ENCODE results near the gene CFAP54. TPM values are rescaled to one million over a fixed set of nuclear protein-coding genes. Genes with fewer than 3 reads are reported as not detected.

CFAP54 gene
- total and polyA plus RNA-seq, 2 experiments from 2014 or later: 0.07 to 0.76 TPM

GRCh38 chr12:96864335-96864734 lies 375.0 kb downstream of the CFAP54 start:
- H3K4me3 Mint-ChIP-seq: no peak overlapping the region
- H3K4me3 ChIP-seq: no peak overlapping the region
- no peaks in the 10 kb centered on the region for H3K36me3 ChIP-seq (ENCODE audit: insufficient read depth)
- H3K4me1 Mint-ChIP-seq: peaks cover 8% of the 10 kb centered on the region; the same call in 2 of the 3 replicates
- no peaks in the 10 kb centered on the region for H3K27me3 ChIP-seq (ENCODE audit: insufficient read depth)
- no peaks in the 10 kb centered on the region for H3K27me3 Mint-ChIP-seq (ENCODE audit: insufficient read depth, low read depth, poor library complexity)
- no peaks in the 10 kb centered on the region for H4K20me1 ChIP-seq (replicated peaks; ENCODE audit: insufficient read depth)
- TF ChIP-seq ETS1 (IDR thresholded peaks at IDR 0.05) (no peak), EZH2 (IDR thresholded peaks at IDR 0.05; ENCODE audit: low read depth, unreplicated experiment) (no peak), CTCF (conservative IDR thresholded peaks at IDR 0.05; ENCODE audit: low read depth in 2 of 2) (no peak), ZNF331 (CRISPR knock-in tag; IDR thresholded peaks at IDR 0.05; ENCODE audit: low read depth) (no peak), ZNF114 (CRISPR knock-in tag; IDR thresholded peaks at IDR 0.05) (no peak), NANOG (IDR thresholded peaks at IDR 0.05; ENCODE audit: borderline replicate concordance) (no peak), REST (IDR thresholded peaks at IDR 0.05; ENCODE audit: unreplicated experiment) (no peak), JUNB (IDR thresholded peaks at IDR 0.05; ENCODE audit: unreplicated experiment) (no peak), ZNF462 (CRISPR knock-in tag; IDR thresholded peaks at IDR 0.05) (no peak), EZH2phosphoT487 (IDR thresholded peaks at IDR 0.05; ENCODE audit: unreplicated experiment) (no peak), STAT1 (IDR thresholded peaks at IDR 0.05; ENCODE audit: unreplicated experiment) (no peak), POLR2AphosphoS5 (IDR thresholded peaks at IDR 0.05; ENCODE audit: low read depth) (no peak), CREB1 (CRISPR knock-in tag; IDR thresholded peaks at IDR 0.05; ENCODE audit: low read depth) (no peak)
- H3K9me3 Mint-ChIP-seq: no peaks in the 10 kb centered on the region
- no peak for ATAC-seq
- H2AFZ ChIP-seq: peak overlapping the region; percentile 11; the same call in 1 of the 2 replicates
- peaks cover 10% of the 10 kb centered on the region; the same call in 1 of the 2 replicates for H3K4me1 ChIP-seq (ENCODE audit: insufficient read depth)
- no peak for DNase-seq (ENCODE audit: low spot score)
- no peaks in the 10 kb centered on the region for H3F3A ChIP-seq (replicated peaks; ENCODE audit: low read depth)
- H3K27ac ChIP-seq (ENCODE audit: low read depth): no peak overlapping the region
- H3K27ac Mint-ChIP-seq: no peak overlapping the region
- no peaks in the 10 kb centered on the region; the same call in 1 of the 2 replicates for H3K9me2 ChIP-seq (ENCODE audit: insufficient read depth)
- no peaks in the 10 kb centered on the region for H3K79me2 ChIP-seq (replicated peaks; ENCODE audit: insufficient read depth)
- H3K4me2 ChIP-seq: no peak overlapping the region
- no peaks in the 10 kb centered on the region for H3K36me3 Mint-ChIP-seq (ENCODE audit: low read depth)
